Measurements from ENCODE around the gene PTRH1.

The PTRH1 gene

GRCh38 chr9:127697575-127697974 lies 17.9 kb downstream of the PTRH1 start:
- DNase-seq (ENCODE audit: low spot score): no peak

- no peak for DNase-seq (ENCODE audit: low spot score)
Observed at GRCh38 chr9:127694890-127695720, 20.4 kb downstream of the PTRH1 start.

GRCh38 chr9:127693697-127694096 lies 21.8 kb downstream of the PTRH1 start:
- no peak for DNase-seq (ENCODE audit: low spot score)

GRCh38 chr9:127693143-127693542 lies 22.3 kb downstream of the PTRH1 start:
- no peak for DNase-seq (ENCODE audit: low spot score)

- no peak for DNase-seq (ENCODE audit: low spot score)
Observed at GRCh38 chr9:127692071-127692470, 23.4 kb downstream of the PTRH1 start.

GRCh38 chr9:127690735-127691134 lies 24.7 kb downstream of the PTRH1 start:
- no peak for DNase-seq (ENCODE audit: low spot score)

- DNase-seq (ENCODE audit: low spot score): no peak
Observed at GRCh38 chr9:127689329-127690000, 26.0 kb downstream of the PTRH1 start.

- DNase-seq (ENCODE audit: low spot score): no peak
Observed at GRCh38 chr9:127686461-127687393, 28.7 kb downstream of the PTRH1 start.

GRCh38 chr9:127684576-127684975 lies 30.9 kb downstream of the PTRH1 start:
- no peak for DNase-seq (ENCODE audit: low spot score)

- DNase-seq (ENCODE audit: low spot score): no peak
Observed at GRCh38 chr9:127683723-127684122, 31.7 kb downstream of the PTRH1 start.

- DNase-seq (ENCODE audit: low spot score): no peak
Observed at GRCh38 chr9:127682351-127683136, 32.9 kb downstream of the PTRH1 start.

- DNase-seq (ENCODE audit: low spot score): no peak
Observed at GRCh38 chr9:127680846-127681245, 34.6 kb downstream of the PTRH1 start.

- no peak for DNase-seq (ENCODE audit: low spot score)
Observed at GRCh38 chr9:127680226-127680625, 35.2 kb downstream of the PTRH1 start.

- no peak for DNase-seq (ENCODE audit: low spot score)
Observed at GRCh38 chr9:127679506-127679905, 36.0 kb downstream of the PTRH1 start.

GRCh38 chr9:127676638-127677037 lies 38.8 kb downstream of the PTRH1 start:
- no peak for DNase-seq (ENCODE audit: low spot score)

- no peak for DNase-seq (ENCODE audit: low spot score)
Observed at GRCh38 chr9:127673234-127673633, 42.2 kb downstream of the PTRH1 start.

- DNase-seq (ENCODE audit: low spot score): no peak
Observed at GRCh38 chr9:127667906-127668305, 47.6 kb downstream of the PTRH1 start.

- DNase-seq (ENCODE audit: low spot score): no peak
Observed at GRCh38 chr9:127667127-127667844, 48.2 kb downstream of the PTRH1 start.

- peak; percentile 58 for DNase-seq (ENCODE audit: low spot score)
Observed at GRCh38 chr9:127664678-127665507, 50.6 kb downstream of the PTRH1 start.

GRCh38 chr9:127664324-127664677 lies 51.2 kb downstream of the PTRH1 start:
- no peak for DNase-seq (ENCODE audit: low spot score)
